Thyroid gland (tissue), 4 donors: ENCODE measurements around the gene NEDD9. TPM values are rescaled to one million over a fixed set of nuclear protein-coding genes. Genes with fewer than 3 reads are reported as not detected.

Experiments
- DNase-seq, 2 donors: peaks; one replicate each; pipeline ENCODE4 v3.0.0-alpha.2; 2019
- H3K27ac ChIP-seq, 3 donors: fragments of 200-600 bp; sonication (generic); 1 replicate in 2 of 3; 2 replicates in 1 of 3; pipeline ENCODE4 v1.5.1; 2016 to 2019; ENCODE audit warnings: mild to moderate bottlenecking in 1 of 3, moderate library complexity in 1 of 3
- H3K27me3 ChIP-seq: fragments of 200-600 bp; sonication (generic); one replicate; pipeline ENCODE4 v1.5.1; 2019
- H3K36me3 ChIP-seq, 2 donors: fragments of 200-600 bp; sonication (generic); one replicate each; pipeline ENCODE4 v1.5.1; 2016 to 2019
- H3K4me1 ChIP-seq, 2 donors: fragments of 200-600 bp; sonication (generic); one replicate each; pipeline ENCODE4 v1.5.1; 2017 to 2019
- H3K4me3 ChIP-seq, 3 donors: fragments of 200-600 bp; sonication (generic); replicated peaks in 1 of 3; 1 replicate in 2 of 3; 2 replicates in 1 of 3; pipeline ENCODE4 v1.5.1; 2016; ENCODE audit warnings: mild to moderate bottlenecking in 1 of 3
- H3K9me3 ChIP-seq: fragments of 200-600 bp; sonication (generic); one replicate; pipeline ENCODE4 v1.5.1; 2017
- POLR2A ChIP-seq, 2 donors: fragments of 450-650 bp; IDR thresholded peaks; one replicate each; pipeline ENCODE4 v1.6.1; 2017; ENCODE audit warnings: antibody characterized with exemption in 2 of 2, mild to moderate bottlenecking in 2 of 2, moderate library complexity in 1 of 2
- WGBS, 2 donors: methylation state at CpG; one replicate each; pipeline ENCODE4 v1.1.5; 2017; 5-methylcytosine and 5-hydroxymethylcytosine counted together
- intact Hi-C: fragments of 100-400 bp; cut with DNase I; formaldehyde crosslinking; loops from one replicate; pipeline ENCODE4 v1.15.1; 2023
- total RNA-seq, 4 donors: library from RNA; depleted of rRNA; stranded (reverse); fragments of >200 nt; gene quantifications; one replicate each; pipeline ENCODE4 v1.2.3, GENCODE V29; 2016
- TF ChIP-seq, protein P1 (sequence below), 6 experiments: fragments of 200-600 bp in 3 of 6; fragments of 450-650 bp in 3 of 6; sonication (generic) in 3 of 6; IDR thresholded peaks; one replicate each; pipeline ENCODE4 v1.5.1; 2016 to 2019; ENCODE audit warnings: antibody characterized with exemption in 6 of 6, mild to moderate bottlenecking in 2 of 6, inconsistent platforms in 1 of 6, moderate library complexity in 1 of 6

The NEDD9 gene
- total RNA-seq, 4 donors from 2014 or later = 42.1 to 78.3 (median 61.7) TPM

DNA sequence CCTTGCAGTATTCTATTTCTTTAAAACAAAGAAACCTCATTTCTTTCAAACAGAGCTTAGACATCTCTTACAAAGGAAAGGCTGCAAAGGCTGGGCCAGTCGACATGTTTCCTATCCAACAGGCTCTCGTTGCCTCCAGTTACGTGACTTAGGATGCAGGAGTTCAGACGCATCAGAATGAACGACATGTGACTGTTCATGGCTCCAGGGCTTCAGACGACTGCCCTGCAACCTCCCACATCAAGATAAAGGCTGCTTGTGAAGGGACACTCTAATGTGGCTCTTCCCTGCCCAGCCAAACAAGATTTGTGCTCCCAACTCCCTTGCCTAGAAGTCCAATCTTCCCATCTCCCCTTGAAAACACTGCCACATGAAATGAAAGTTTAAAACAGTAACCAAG lies 14.3 kb upstream of the NEDD9 start:
- no peak for DNase-seq
- Histone ChIP-seq H3K27ac (no peak overlapping the region), H3K4me1 (peaks cover 25 to 37% of the 10 kb centered on the region in 2 donors), H3K4me3 (no peak overlapping the region), H3K27me3 (no peaks in the 10 kb centered on the region), H3K36me3 (no peaks in the 10 kb centered on the region), H3K9me3 (no peaks in the 10 kb centered on the region)
- TF ChIP-seq, protein P1, sequence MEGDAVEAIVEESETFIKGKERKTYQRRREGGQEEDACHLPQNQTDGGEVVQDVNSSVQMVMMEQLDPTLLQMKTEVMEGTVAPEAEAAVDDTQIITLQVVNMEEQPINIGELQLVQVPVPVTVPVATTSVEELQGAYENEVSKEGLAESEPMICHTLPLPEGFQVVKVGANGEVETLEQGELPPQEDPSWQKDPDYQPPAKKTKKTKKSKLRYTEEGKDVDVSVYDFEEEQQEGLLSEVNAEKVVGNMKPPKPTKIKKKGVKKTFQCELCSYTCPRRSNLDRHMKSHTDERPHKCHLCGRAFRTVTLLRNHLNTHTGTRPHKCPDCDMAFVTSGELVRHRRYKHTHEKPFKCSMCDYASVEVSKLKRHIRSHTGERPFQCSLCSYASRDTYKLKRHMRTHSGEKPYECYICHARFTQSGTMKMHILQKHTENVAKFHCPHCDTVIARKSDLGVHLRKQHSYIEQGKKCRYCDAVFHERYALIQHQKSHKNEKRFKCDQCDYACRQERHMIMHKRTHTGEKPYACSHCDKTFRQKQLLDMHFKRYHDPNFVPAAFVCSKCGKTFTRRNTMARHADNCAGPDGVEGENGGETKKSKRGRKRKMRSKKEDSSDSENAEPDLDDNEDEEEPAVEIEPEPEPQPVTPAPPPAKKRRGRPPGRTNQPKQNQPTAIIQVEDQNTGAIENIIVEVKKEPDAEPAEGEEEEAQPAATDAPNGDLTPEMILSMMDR (IDR thresholded peaks at IDR 0.05) = no peak
- TF ChIP-seq POLR2A (IDR thresholded peaks at IDR 0.05) = no peak
- intact Hi-C loops = no loop called here
- WGBS, 2 donors = 79 to 89% methylated on average over 6 of the region's 6 CpGs

DNA sequence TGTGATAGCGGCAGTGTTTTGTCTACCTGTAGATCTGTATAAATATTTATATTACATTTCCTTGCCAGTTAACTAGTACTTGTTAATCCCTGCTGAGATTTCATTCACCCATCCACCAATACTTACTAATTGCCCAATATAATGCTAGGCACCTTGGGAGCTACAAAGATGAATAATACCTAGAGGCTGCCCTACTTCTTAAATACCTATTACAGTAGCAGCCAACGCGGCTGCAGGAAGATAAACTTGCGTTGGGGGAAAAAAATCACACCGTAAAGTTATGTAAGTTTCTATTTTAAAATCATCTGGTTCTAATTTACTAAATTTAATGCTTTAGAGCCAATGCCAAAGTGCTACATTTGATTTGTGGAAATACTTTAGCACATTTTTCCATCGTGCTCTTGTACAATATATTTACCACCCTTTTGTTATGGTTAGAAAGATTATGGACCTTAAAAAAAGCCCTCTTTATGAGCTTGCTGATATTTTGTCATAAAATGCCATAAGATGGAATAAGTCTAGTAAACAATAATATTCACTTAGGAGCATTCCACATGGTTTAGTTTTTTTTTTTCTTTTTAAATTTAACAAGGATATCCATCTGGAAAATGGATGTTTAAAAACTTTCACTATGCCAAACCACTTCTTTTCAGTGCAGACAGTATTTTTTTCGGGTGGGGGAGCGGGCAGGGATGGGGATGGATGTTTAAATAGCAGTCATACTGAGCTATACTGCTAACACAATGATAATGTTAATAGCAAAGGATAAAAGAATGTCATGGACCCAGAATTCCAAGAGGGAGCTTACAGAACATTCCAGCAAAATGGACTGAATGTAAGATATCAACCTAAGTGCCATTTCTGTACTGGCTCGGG lies 13.2 kb upstream of the NEDD9 start:
- 63 to 77% methylated on average over 9 of the region's 9 CpGs for WGBS, 2 donors
- Histone ChIP-seq H3K4me3 (no peak overlapping the region), H3K27me3 (no peaks in the 10 kb centered on the region), H3K36me3 (no peaks in the 10 kb centered on the region), H3K4me1 (peaks cover 25 to 37% of the 10 kb centered on the region in 2 donors), H3K27ac (no peak overlapping the region), H3K9me3 (no peaks in the 10 kb centered on the region)
- no peak for DNase-seq
- TF ChIP-seq POLR2A (IDR thresholded peaks at IDR 0.05) = no peak
- TF ChIP-seq, protein P1 (IDR thresholded peaks at IDR 0.05) = no peak
- intact Hi-C loops = no loop called here

DNA sequence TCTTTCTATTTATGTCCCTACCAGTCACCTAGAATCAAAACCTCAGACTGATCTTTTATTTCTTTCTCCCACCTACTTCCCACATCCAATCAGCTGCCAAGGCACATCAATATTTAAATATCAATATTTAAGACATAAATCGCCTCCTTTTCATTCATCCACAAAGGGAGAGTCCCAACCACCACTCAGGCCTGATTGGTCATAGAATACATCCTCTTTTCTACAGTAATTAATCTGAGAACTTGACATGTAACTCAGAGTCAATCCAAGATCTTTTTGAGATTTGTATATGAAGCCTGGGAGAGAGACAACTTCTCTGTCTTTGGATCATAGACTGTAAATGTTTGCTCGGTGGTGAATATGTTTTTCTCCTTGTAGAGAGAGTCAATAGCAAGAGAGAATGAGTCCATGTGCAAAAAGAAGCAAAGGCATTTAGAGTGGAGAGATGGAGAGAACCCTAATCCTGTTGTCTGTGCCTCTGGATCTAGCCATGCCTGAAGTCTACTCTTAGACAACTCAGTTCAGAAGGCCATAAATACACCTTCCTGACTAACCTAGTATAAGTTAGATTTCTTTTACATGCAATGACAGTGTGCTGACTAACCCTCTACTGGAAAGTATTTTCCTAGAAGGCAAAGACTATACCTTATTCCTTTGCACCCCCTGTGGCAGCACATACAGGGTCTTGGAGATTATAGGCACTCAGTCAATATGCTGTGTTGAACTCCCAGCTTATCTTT lies 12.1 kb upstream of the NEDD9 start:
- peaks cover 24 to 30% of the 10 kb centered on the region in 2 donors for H3K4me1 ChIP-seq
- WGBS, 2 donors = 50 to 74% methylated on average over 2 of the region's 2 CpGs
- no peak for DNase-seq
- no peaks in the 10 kb centered on the region for H3K27me3 ChIP-seq
- TF ChIP-seq, protein P1 (IDR thresholded peaks at IDR 0.05) = no peak
- TF ChIP-seq POLR2A (IDR thresholded peaks at IDR 0.05) = no peak
- intact Hi-C loops = no loop called here
- H3K4me3 ChIP-seq = no peak overlapping the region
- H3K27ac ChIP-seq = no peak overlapping the region
- H3K36me3 ChIP-seq = no peaks in the 10 kb centered on the region
- H3K9me3 ChIP-seq = no peaks in the 10 kb centered on the region

DNA sequence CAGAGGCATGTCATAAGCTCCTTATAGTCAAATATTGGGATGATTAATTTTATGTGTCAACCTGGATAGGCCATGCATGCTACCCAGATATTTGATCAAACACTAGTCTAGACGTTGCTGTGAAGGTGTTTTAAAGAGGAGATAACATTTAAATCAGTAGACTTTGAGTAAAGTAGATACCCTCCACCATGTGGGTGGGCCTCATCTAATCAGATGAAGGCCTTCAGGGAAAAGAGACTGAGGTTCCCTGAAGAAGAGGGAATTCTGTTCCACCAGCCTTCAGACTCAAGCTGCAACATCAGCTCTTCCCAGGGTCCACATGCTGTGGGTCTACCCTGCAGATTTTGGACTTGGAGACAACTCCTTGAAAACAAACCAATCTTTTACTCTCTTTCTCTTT lies 11.4 kb upstream of the NEDD9 start:
- Histone ChIP-seq H3K36me3 (no peaks in the 10 kb centered on the region), H3K27ac (no peak overlapping the region), H3K4me3 (no peak overlapping the region), H3K27me3 (no peaks in the 10 kb centered on the region), H3K9me3 (no peaks in the 10 kb centered on the region), H3K4me1 (peaks cover 24 to 30% of the 10 kb centered on the region in 2 donors)
- 94 to 96% methylated on average over 1 of the region's 1 CpG for WGBS, 2 donors
- TF ChIP-seq, protein P1 (IDR thresholded peaks at IDR 0.05) = no peak
- TF ChIP-seq POLR2A (IDR thresholded peaks at IDR 0.05) = no peak
- DNase-seq = no peak
- intact Hi-C loops = no loop called here

DNA sequence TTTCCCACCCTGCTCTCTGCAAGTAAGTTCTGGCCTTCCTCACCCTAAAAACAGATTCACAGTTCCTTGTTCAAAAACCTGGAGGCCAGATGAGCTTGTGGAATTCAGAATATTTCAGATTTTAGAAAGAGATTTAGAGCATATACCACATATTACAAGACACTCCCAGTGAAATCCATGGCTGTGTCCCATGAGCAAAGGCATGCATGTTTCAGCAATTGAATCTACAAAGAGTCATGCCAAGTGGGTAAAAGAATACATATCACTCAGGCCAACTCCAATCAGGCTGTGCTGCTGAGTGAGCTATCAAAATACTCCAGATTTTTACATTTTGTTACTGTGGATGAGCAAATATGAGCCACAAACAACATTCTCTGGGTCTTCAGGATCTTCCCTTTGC lies 10.2 kb upstream of the NEDD9 start:
- H3K36me3 ChIP-seq = no peaks in the 10 kb centered on the region
- no peaks in the 10 kb centered on the region for H3K9me3 ChIP-seq
- no peaks in the 10 kb centered on the region for H3K27me3 ChIP-seq
- peak overlapping the region in 2 of 3 donors; percentile 39 to 65 for H3K27ac ChIP-seq
- intact Hi-C loops = no loop called here
- TF ChIP-seq, protein P1 (IDR thresholded peaks at IDR 0.05) = no peak
- no peak for TF ChIP-seq POLR2A (IDR thresholded peaks at IDR 0.05)
- no peak for DNase-seq
- no peak overlapping the region for H3K4me3 ChIP-seq
- H3K4me1 ChIP-seq = peaks cover 24 to 30% of the 10 kb centered on the region in 2 donors
